GM19023 (cell line): ENCODE results near the gene HMX2.

Source experiments
- ATAC-seq: cut with Tn5 transposase; IDR thresholded peaks from one replicate; pipeline ENCODE4 v1.9.1; 2021; ENCODE audit warnings: mild to moderate bottlenecking, moderate library complexity; ENCODE audit not compliant: unreplicated experiment

HMX2 gene

GRCh38 chr10:123147635-123148413 is at the start of gene HMX2:
TSS of gene HMX2 (plus strand) at chr10:123148136. CDS start at chr10:123148379, 243 bp downstream.
- ATAC-seq, result no peak

GRCh38 chr10:123100030-123100762 is 47.7 kb upstream of the HMX2 start:
- ATAC-seq, result no peak

GRCh38 chr10:123101872-123102271 is 46.1 kb upstream of the HMX2 start:
- ATAC-seq, result no peak

- no peak for ATAC-seq
Observed at GRCh38 chr10:123102673-123103072, 45.3 kb upstream of the HMX2 start.

- ATAC-seq, result no peak
Observed at GRCh38 chr10:123103944-123104343, 44.0 kb upstream of the HMX2 start.

- ATAC-seq, result no peak
Observed at GRCh38 chr10:123109466-123109865, 38.5 kb upstream of the HMX2 start.

GRCh38 chr10:123117644-123118417 is 30.1 kb upstream of the HMX2 start:
- no peak for ATAC-seq

- ATAC-seq, result no peak
Observed at GRCh38 chr10:123119081-123119480, 28.9 kb upstream of the HMX2 start.

GRCh38 chr10:123126246-123126645 is 21.7 kb upstream of the HMX2 start:
- no peak for ATAC-seq

GRCh38 chr10:123129618-123130271 is 18.2 kb upstream of the HMX2 start:
- ATAC-seq, result no peak

GRCh38 chr10:123132576-123133477 is 15.1 kb upstream of the HMX2 start:
- ATAC-seq, result no peak

GRCh38 chr10:123133541-123134342 is 14.2 kb upstream of the HMX2 start:
- ATAC-seq, result no peak

- no peak for ATAC-seq
Observed at GRCh38 chr10:123134343-123134914, 13.5 kb upstream of the HMX2 start.

- no peak for ATAC-seq
Observed at GRCh38 chr10:123134915-123135414, 13.0 kb upstream of the HMX2 start.

GRCh38 chr10:123135415-123136141 is 12.4 kb upstream of the HMX2 start, which contains the start of gene HMX3:
TSS of gene HMX3 (plus strand) at chr10:123135970. CDS start at chr10:123136051, 81 bp downstream.
- ATAC-seq, result no peak

GRCh38 chr10:123136221-123136805 is 11.6 kb upstream of the HMX2 start:
- no peak for ATAC-seq
